Measurements from ENCODE around the gene CLINT1. TPM values are rescaled to one million over a fixed set of nuclear protein-coding genes. Genes with fewer than 3 reads are reported as not detected.

Gene CLINT1
- polyA plus RNA-seq, 3 donors: 67.4 to 100 (median 71.9) TPM

DNA sequence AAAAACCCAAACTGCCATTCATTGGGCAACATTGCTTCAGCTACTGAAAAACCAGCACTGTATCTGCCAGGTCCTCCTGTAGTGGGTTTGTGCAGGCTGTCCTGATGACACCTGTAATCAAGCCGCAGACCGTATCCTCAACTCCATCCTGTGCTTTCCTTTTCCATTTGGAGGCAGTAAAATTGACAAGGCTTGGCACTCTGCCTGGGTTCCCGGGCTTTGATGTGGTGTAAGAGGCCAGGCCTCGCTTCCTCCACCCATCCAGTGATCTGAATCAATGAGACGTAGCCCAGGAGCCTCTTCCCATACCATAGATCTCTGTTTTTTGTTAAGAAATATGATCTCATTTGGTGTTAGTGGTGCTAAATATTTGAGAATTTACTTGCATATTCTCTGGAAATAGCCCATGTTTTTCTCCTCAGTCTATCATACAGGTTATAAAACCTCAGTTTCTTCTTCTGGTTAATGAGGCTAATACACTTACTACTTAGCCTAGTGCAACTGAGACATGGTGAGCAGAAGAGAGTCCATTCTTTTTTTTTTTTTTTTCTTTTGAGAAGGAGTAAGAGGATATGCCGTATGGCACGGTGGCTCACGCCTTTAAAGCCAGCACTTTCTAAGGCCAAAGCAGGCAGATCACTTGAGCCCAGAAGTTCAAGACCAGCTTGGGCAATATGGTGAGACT lies 80.7 kb downstream of the CLINT1 start:
- DNase-seq: no peak
- no peak overlapping the region for H3K27ac ChIP-seq (ENCODE audit: low read depth in 1 of 2, low read length in 2 of 2)
- no peaks in the 10 kb centered on the region for H3K4me1 ChIP-seq (ENCODE audit: control insufficient read depth in 1 of 2, insufficient read depth in 2 of 2, low read length in 2 of 2)
- Mint-ChIP-seq H3K27ac (no peak overlapping the region), H3K9me3 (no peaks in the 10 kb centered on the region), H3K36me3 (no peaks in the 10 kb centered on the region), H3K4me1 (no peaks in the 10 kb centered on the region), H3K27me3 (ENCODE audit: low read depth in 3 of 3) (peaks cover 0 to 1% (median 0%) of the 10 kb centered on the region in 3 donors), H3K4me3 (no peak overlapping the region)
- no CpG with 5 or more reads among the region's 8 CpGs for WGBS (ENCODE audit: insufficient coverage)
- intact Hi-C loops (cut with micrococcal nuclease): no loop called here
- H3K27me3 ChIP-seq (ENCODE audit: control insufficient read depth in 2 of 2, insufficient read depth in 2 of 2, low read length in 2 of 2): no peaks in the 10 kb centered on the region
- TF ChIP-seq, protein P1, sequence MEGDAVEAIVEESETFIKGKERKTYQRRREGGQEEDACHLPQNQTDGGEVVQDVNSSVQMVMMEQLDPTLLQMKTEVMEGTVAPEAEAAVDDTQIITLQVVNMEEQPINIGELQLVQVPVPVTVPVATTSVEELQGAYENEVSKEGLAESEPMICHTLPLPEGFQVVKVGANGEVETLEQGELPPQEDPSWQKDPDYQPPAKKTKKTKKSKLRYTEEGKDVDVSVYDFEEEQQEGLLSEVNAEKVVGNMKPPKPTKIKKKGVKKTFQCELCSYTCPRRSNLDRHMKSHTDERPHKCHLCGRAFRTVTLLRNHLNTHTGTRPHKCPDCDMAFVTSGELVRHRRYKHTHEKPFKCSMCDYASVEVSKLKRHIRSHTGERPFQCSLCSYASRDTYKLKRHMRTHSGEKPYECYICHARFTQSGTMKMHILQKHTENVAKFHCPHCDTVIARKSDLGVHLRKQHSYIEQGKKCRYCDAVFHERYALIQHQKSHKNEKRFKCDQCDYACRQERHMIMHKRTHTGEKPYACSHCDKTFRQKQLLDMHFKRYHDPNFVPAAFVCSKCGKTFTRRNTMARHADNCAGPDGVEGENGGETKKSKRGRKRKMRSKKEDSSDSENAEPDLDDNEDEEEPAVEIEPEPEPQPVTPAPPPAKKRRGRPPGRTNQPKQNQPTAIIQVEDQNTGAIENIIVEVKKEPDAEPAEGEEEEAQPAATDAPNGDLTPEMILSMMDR (IDR thresholded peaks at IDR 0.05): no peak
- no peak overlapping the region for H3K4me3 ChIP-seq (replicated peaks in 1 of 3; ENCODE audit: low read depth in 2 of 3, low read length in 3 of 3)
- H2AFZ ChIP-seq (ENCODE audit: insufficient read depth, low read depth, low read length, poor library complexity, severe bottlenecking): no peak overlapping the region
- H3K4me2 ChIP-seq (replicated peaks; ENCODE audit: extremely low read depth, low read length, poor library complexity, severe bottlenecking): no peak overlapping the region
- no peak overlapping the region for H3K9ac ChIP-seq (ENCODE audit: insufficient read depth, low read length, poor library complexity, severe bottlenecking)
- H4K20me1 ChIP-seq (ENCODE audit: insufficient read depth, low read length): no peaks in the 10 kb centered on the region
- no peaks in the 10 kb centered on the region for H3K9me3 ChIP-seq (replicated peaks in 1 of 2; ENCODE audit: control insufficient read depth in 1 of 2, insufficient read depth in 1 of 2, low read length in 2 of 2)
- no peaks in the 10 kb centered on the region for H3K79me2 ChIP-seq (ENCODE audit: insufficient read depth, low read length)
- H3K36me3 ChIP-seq (replicated peaks in 1 of 2; ENCODE audit: control insufficient read depth in 1 of 2, insufficient read depth in 2 of 2, low read length in 2 of 2): peaks cover 0 to 3% of the 10 kb centered on the region in 2 donors

DNA sequence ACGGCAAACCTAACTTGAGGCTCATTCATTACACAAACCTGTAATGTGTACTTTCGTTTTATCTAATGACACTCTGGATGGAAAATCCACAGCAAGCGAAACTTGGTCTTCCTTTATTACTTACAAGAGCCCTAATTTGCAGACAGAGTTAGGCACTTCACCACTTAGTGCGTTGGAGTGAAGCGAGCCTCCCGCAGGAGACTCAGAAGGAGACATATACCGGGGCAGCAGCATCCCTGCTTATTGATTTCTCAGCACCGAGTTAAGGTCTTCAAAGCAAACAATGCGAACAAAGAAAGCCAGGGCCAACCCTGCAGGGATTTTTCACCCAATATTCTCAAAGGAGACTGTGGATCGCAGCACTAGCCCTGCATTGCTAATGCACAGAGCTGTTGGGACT lies 86.8 kb downstream of the CLINT1 start:
- Mint-ChIP-seq H3K4me3 (no peak overlapping the region), H3K27ac (no peak overlapping the region), H3K36me3 (no peaks in the 10 kb centered on the region), H3K27me3 (ENCODE audit: low read depth in 3 of 3) (peaks cover 0 to 3% (median 1%) of the 10 kb centered on the region in 3 donors), H3K4me1 (peaks cover 9% of the 10 kb centered on the region), H3K9me3 (peaks cover 0 to 4% (median 0%) of the 10 kb centered on the region in 7 donors)
- intact Hi-C loops (cut with micrococcal nuclease): no loop called here
- no peak for DNase-seq
- TF ChIP-seq, protein P1 (IDR thresholded peaks at IDR 0.05): no peak
- no peak overlapping the region for H3K27ac ChIP-seq (ENCODE audit: low read depth in 1 of 2, low read length in 2 of 2)
- H4K20me1 ChIP-seq (ENCODE audit: insufficient read depth, low read length): no peaks in the 10 kb centered on the region
- H3K79me2 ChIP-seq (ENCODE audit: insufficient read depth, low read length): no peaks in the 10 kb centered on the region
- H3K4me3 ChIP-seq (replicated peaks in 1 of 3; ENCODE audit: low read depth in 2 of 3, low read length in 3 of 3): no peak overlapping the region
- H3K9ac ChIP-seq (ENCODE audit: insufficient read depth, low read length, poor library complexity, severe bottlenecking): no peak overlapping the region
- no peak overlapping the region for H3K4me2 ChIP-seq (replicated peaks; ENCODE audit: extremely low read depth, low read length, poor library complexity, severe bottlenecking)
- H3K36me3 ChIP-seq (replicated peaks in 1 of 2; ENCODE audit: control insufficient read depth in 1 of 2, insufficient read depth in 2 of 2, low read length in 2 of 2): no peaks in the 10 kb centered on the region
- H2AFZ ChIP-seq (ENCODE audit: insufficient read depth, low read depth, low read length, poor library complexity, severe bottlenecking): no peak overlapping the region
- no peaks in the 10 kb centered on the region for H3K4me1 ChIP-seq (ENCODE audit: control insufficient read depth in 1 of 2, insufficient read depth in 2 of 2, low read length in 2 of 2)
- WGBS (ENCODE audit: insufficient coverage): 96% methylated on average over 8 of the region's 10 CpGs
- H3K9me3 ChIP-seq (replicated peaks in 1 of 2; ENCODE audit: control insufficient read depth in 1 of 2, insufficient read depth in 1 of 2, low read length in 2 of 2): no peaks in the 10 kb centered on the region
- no peaks in the 10 kb centered on the region for H3K27me3 ChIP-seq (ENCODE audit: control insufficient read depth in 2 of 2, insufficient read depth in 2 of 2, low read length in 2 of 2)

Data from CD14-positive monocyte (primary cell).